ENCODE measurements around the gene PDE1C.
A peak's percentile ranks its signal among the peaks of the same experiment; 100 is the strongest.

PDE1C gene

GRCh38 chr7:32074787-32075585 lies 4.8 kb upstream of the PDE1C start:
- DNase-seq: no peak

GRCh38 chr7:32073533-32073932 lies 3.3 kb upstream of the PDE1C start:
- DNase-seq: no peak

- DNase-seq: no peak
Measured at GRCh38 chr7:32072397-32072796, 2.2 kb upstream of the PDE1C start.

- DNase-seq: no peak
Measured at GRCh38 chr7:32071466-32072091, 1.4 kb upstream of the PDE1C start.

- DNase-seq: no peak
Measured at GRCh38 chr7:32070051-32070405, 179 bp downstream of the PDE1C start.

- no peak for DNase-seq
Measured at GRCh38 chr7:32069116-32069650, 1.0 kb downstream of the PDE1C start.

- DNase-seq: no peak
Measured at GRCh38 chr7:32068411-32069101, 1.7 kb downstream of the PDE1C start.

- no peak for DNase-seq
Measured at GRCh38 chr7:32066441-32066840, 3.8 kb downstream of the PDE1C start.

- no peak for DNase-seq
Measured at GRCh38 chr7:32063614-32064013, 6.6 kb downstream of the PDE1C start.

- DNase-seq: peak; percentile 34
Measured at GRCh38 chr7:32062150-32062549, 8.1 kb downstream of the PDE1C start.

GRCh38 chr7:32061346-32061745 lies 8.9 kb downstream of the PDE1C start:
- no peak for DNase-seq

GRCh38 chr7:32059289-32060011 lies 10.8 kb downstream of the PDE1C start:
- DNase-seq: peak; percentile 47

GRCh38 chr7:32058002-32058401 lies 12.2 kb downstream of the PDE1C start:
- no peak for DNase-seq

- DNase-seq: no peak
Measured at GRCh38 chr7:32056767-32057166, 13.4 kb downstream of the PDE1C start.

GRCh38 chr7:32053204-32053603 lies 17.0 kb downstream of the PDE1C start:
- DNase-seq: no peak

GRCh38 chr7:32051128-32051527 lies 19.1 kb downstream of the PDE1C start:
- no peak for DNase-seq

GRCh38 chr7:32049599-32049998 lies 20.6 kb downstream of the PDE1C start:
- no peak for DNase-seq

GRCh38 chr7:32048970-32049491 lies 21.2 kb downstream of the PDE1C start:
- DNase-seq: no peak

- no peak for DNase-seq
Measured at GRCh38 chr7:32047801-32048200, 22.4 kb downstream of the PDE1C start.

- DNase-seq: no peak
Measured at GRCh38 chr7:32047075-32047474, 23.1 kb downstream of the PDE1C start.

GRCh38 chr7:32045228-32045627 lies 25.0 kb downstream of the PDE1C start:
- DNase-seq: no peak

GRCh38 chr7:32044739-32045138 lies 25.5 kb downstream of the PDE1C start:
- no peak for DNase-seq

- DNase-seq: no peak
Measured at GRCh38 chr7:32043688-32044087, 26.5 kb downstream of the PDE1C start.
